Neural progenitor cell (in vitro differentiated cells): ENCODE data around the gene CRELD1.

Experiments
- EZH2 ChIP-seq: fragments of 200-600 bp; sonication (generic); IDR thresholded peaks from 2 replicates; pipeline ENCODE4 v1.6.1; 2017; ENCODE audit warnings: antibody characterized with exemption, mild to moderate bottlenecking, moderate library complexity
- EZH2phosphoT487 ChIP-seq: fragments of 200-600 bp; sonication (generic); IDR thresholded peaks from 2 replicates; pipeline ENCODE4 v1.6.1; 2017; ENCODE audit warnings: antibody characterized with exemption
- TF ChIP-seq, protein P1 (sequence below): fragments of 200-600 bp; sonication (generic); IDR thresholded peaks from 2 replicates; pipeline ENCODE4 v1.5.1; 2017; ENCODE audit warnings: antibody characterized with exemption, mild to moderate bottlenecking

- TF ChIP-seq, protein P1, sequence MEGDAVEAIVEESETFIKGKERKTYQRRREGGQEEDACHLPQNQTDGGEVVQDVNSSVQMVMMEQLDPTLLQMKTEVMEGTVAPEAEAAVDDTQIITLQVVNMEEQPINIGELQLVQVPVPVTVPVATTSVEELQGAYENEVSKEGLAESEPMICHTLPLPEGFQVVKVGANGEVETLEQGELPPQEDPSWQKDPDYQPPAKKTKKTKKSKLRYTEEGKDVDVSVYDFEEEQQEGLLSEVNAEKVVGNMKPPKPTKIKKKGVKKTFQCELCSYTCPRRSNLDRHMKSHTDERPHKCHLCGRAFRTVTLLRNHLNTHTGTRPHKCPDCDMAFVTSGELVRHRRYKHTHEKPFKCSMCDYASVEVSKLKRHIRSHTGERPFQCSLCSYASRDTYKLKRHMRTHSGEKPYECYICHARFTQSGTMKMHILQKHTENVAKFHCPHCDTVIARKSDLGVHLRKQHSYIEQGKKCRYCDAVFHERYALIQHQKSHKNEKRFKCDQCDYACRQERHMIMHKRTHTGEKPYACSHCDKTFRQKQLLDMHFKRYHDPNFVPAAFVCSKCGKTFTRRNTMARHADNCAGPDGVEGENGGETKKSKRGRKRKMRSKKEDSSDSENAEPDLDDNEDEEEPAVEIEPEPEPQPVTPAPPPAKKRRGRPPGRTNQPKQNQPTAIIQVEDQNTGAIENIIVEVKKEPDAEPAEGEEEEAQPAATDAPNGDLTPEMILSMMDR = no peak
- TF ChIP-seq EZH2 (no peak), EZH2phosphoT487 (no peak)
Observed at GRCh38 chr3:9944271-9944670, 10.6 kb downstream of the CRELD1 start.
